Pons (tissue), 1 donor: ENCODE data around the gene ZNF689.
A peak's percentile ranks its signal among the peaks of the same experiment; 100 is the strongest.
"Not testable (repeated sequence)": the region's sequence is repeated elsewhere in the genome, so short reads cannot be mapped to it uniquely, and the experiment has no call there.

Experiments used
- DNase-seq: peaks from one replicate; pipeline ENCODE4 v3.0.0-alpha.2; 2016; ENCODE audit warnings: low spot score

The ZNF689 gene

GRCh38 chr16:30636599-30636998 lies 26.4 kb upstream of the ZNF689 start:
- DNase-seq: no peak

GRCh38 chr16:30633526-30633925 lies 23.3 kb upstream of the ZNF689 start:
- DNase-seq: no peak

- DNase-seq: not testable (repeated sequence)
Measured at GRCh38 chr16:30632454-30632853, 22.3 kb upstream of the ZNF689 start.

DNA sequence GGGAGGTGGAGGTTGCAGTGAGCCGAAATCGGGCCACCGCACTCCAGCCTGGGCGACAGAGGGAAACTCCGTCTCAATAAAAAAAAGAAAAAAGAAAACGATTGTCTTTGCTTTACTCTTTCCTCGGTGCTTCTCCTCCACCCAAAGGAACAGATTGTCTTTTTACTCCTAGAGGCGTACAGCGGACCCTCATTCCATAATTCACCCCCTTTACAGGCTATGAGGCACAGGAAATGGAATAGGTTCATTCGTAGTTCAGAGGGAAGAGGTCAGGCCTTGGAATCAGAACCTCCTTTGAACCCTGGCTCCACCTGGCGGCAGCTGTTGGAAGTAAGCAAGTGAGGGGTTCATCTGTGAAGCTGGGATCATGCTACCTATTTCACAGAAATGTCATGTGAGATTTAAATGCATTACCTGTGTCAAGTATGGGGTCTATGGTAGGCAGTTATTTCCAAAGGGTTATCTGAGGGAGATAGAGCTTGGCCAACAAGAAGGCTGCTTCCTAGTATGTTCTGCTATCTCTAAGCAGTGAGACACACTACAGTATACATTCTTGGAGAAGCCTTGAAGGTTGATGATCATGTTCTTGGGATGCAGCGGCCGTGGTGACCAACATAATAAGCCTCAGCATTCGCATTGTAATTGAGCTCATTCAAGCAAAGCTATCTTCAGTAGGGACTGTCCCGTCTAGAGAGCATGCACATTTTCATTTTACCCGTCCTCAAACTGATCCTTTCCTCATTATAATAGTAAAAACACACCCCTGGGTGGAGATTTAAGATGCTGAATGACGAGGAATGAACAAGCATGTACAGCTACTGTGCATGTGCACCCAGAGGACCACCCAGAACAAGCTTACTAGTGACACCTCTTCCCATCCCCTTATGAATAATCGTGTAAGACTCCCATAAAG lies 18.7 kb upstream of the ZNF689 start:
- peak; percentile 91 for DNase-seq

DNA sequence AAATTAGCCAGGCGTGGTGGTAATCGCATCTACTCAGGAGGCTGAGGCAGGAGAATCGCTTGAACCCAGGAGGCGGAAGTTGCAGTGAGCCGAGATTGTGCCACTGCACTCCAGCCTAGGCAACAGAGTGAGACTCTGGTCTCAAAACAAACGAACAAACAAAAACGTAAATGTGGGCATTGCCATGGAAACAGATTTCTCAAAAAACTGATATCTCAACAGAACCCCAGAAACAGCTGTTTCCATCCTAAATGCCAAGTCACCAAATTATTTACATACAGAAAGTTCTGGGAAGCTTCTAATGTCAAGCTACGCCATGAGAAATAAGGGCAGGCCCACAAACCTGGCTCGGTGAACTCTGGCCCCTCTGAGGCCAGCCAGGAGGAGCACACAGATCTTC lies 16.0 kb upstream of the ZNF689 start:
- DNase-seq: no peak

DNA sequence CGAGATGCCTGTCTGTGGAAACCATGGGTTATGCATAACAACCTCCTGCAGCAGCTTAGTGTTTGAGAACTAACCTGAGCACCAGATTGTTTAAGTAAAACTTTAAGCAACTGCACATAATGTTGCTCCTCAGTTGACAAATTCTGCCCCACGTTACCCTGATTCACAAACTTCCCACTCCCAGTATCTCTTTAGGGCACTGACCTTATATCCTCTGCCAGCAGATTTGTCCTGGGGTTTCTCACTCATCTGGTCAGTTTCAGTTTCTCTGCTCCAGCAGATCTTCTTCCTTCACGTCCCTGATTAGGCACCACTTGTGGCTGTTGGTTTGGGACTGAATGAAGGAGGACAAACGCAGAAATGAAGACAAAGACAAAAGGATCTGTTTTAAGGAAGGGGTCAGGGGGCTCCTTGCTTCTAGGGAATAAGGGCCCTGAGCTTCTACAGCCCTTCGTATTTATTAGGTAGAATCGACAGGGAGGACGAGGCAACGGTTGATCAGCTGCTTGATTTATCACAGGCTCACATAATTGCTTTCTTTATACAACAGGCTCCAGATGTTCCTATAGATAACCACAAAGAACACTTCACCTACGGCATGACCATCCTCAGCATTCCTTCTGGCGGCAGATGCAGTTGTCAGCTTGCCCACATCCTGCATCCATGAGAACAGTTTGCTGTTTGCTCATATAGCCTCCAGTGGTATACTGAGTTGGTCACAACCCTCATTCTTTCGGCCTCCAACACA lies 13.5 kb upstream of the ZNF689 start:
- DNase-seq: no peak

- DNase-seq: no peak
Measured at GRCh38 chr16:30622455-30623032, 12.4 kb upstream of the ZNF689 start.

DNA sequence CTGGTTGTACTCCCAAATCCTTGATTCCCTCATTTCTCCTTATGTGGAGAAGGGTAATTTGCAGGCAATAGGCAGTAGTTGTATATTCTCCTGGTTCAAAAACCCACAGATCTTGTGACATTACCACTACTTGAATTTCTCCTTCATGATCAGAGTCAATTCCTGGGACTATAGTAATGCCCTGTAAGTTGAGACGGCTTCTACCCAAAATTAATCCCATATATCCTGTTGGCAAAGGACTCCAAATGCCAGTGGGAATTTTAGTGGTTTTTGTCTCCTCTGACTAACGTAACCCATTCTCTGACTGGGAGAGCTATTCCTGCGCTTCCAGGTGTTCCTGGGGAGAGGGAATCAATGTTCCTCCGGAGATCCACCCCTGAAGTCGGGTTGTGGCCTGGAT lies 11.6 kb upstream of the ZNF689 start:
- DNase-seq: no peak

GRCh38 chr16:30620169-30620568 lies 10.0 kb upstream of the ZNF689 start:
- DNase-seq: no peak

- DNase-seq: no peak
Measured at GRCh38 chr16:30619638-30620037, 9.4 kb upstream of the ZNF689 start.

DNA sequence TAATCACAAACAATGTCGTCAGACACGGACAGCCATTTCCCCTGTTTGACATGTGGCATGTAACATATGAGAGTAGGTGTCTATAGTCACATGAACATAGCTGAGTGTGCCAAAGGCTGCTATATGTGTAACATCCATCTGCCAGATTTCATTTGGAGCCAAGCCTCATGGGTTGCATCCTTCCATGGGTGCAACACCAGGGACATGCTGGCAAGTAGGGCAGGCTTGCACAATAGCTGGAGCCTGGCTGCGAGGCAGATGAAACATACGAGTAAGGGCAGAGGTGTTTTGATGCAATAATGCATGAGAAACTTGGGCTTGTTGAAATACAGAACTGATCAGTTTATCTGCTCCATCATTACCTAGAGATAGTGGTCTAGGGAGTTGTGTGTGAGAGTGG lies 9.0 kb upstream of the ZNF689 start:
- DNase-seq: no peak

DNA sequence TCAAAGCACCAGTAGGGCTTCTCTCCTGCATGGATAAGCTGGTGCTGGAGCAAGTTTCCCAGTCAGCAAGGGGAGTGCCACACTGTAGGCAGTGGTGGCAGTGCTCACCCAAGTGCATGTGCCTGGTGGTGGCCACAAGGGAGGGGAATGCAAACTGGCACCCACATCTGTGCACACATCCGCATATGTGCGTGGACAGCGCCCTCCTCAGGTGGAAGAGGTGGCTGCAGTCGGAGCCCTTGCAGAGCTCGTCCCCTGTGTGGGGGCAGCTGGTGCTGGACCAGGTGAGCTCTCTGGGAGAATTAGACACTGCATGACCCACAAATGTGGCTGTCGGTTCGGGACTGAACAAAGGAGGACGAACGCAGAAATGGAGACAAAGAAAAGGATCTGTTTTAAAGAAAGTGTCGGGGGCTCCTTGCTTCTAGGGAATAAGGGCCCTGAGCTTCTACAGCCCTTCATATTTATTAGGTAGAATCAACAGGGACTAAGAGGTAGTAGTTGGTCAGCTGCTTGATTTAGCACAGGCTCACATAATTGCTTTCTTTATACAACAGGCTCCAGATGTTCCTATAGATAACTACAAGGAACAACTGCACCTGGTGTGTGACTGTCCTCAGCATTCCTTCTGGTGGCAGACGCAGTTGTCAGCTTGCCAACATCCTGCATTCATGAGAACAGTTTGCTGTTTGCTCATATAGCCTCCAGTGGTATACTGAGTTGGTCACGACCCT lies 5.3 kb upstream of the ZNF689 start:
- DNase-seq: peak; percentile 46

DNA sequence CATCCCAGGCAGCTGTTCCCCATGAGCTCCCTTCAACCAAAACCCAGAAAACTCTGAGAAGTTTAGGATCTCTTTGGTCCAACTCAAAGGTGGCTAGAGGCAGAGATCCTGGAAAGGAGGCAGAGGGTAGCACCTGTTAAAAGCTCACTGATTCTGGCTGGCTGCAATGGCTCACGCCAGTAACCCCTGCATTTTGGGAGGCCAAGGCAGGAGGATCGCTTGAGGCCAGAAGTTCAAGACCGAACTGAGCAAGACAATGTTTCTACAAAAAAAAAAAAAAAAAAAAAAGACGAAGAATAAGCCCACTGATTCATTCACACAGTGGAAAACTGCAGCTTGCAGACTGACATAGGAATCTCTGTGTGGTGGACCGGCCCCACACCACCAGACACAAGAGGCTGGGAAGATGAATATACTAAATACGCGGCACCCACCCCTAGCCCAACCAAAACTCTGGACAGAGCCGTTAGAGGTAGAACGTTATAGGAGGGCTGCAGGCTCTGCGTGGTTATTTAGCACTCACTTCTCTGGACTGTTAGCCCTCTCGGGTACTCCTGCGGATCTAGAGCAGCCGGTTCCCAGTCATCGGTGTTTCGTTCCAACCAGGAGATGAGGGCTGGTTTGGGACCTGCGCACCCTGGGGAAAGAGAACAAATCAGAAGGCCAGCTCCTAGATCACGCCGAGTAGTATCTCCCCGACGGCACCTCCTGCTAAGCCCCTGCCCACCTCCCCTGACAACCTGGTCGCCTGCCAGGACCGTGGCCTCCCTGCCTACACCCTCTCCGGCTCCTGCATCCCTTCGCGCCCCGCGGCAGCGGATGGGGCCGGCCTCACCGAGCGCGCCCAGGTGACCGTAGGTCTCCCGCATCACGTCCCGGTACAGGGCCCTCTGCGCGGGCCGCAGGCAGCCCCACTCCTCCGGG lies 925 bp downstream of the ZNF689 start:
- no peak for DNase-seq

- DNase-seq: no peak
Measured at GRCh38 chr16:30606004-30606403, 4.2 kb downstream of the ZNF689 start.

- peak; percentile 43 for DNase-seq
Measured at GRCh38 chr16:30605158-30605557, 5.0 kb downstream of the ZNF689 start.

DNA sequence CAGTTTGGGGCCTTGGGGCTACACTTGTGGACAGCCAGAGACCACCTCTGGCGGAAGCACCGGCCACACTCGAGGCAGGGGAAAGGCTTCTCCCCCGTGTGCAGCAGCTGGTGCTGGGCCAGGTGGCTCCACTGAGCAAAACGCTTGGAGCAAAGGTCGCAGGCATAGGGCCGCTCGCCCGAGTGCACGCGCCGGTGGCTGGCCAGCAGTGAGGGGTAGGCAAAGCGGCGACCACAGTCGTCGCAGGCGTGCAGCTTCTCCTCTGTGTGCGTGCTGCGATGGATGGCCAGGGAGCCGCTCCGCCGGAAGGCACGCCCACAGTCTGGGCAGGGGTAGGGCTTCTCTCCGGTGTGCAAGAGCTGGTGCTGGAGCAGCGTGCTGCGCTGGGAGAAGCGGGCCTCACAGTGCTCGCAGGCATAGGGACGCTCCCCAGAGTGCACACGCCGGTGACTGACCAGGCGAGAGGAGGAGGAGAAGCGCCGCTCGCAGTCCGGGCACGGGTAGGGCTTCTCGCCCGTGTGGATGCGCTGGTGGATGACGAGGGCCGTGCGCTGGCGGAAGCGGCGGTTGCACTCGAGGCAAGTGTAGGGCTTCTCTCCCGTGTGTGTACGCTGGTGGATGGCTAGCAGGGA lies 5.8 kb downstream of the ZNF689 start:
- no peak for DNase-seq

- no peak for DNase-seq
Measured at GRCh38 chr16:30603945-30604315, 6.3 kb downstream of the ZNF689 start.

DNA sequence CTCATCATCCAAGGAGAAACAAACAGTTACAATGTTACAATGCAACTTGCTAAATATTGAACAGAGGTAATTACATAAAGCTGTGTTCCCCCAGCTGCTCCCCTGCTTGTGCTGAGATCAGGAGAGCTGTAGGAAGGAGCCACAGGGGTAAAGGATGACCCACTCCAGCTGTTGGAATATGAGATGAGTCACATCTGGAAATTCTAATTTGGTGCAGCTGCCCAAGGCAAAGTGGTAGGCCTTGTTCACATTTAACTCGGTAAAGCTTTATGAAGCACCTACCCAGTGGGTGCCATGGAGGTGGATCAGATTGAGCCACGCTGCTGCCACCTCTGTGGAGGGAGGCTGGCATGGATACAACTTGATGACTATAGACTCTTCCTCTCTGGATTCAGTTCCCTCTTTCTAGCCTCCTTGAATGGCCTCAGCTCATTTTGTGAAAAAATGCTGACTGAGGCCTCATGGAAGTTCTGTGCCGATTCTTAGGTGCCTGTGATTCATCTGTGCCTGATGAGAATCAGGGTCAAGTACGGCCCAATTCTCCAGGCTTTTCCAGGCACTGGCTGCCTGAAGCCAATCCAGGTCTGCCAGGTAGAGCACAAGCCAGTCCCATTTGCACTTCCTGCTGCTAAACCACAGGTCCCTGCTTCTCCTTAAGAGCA lies 7.4 kb downstream of the ZNF689 start:
- peak; percentile 51 for DNase-seq

DNA sequence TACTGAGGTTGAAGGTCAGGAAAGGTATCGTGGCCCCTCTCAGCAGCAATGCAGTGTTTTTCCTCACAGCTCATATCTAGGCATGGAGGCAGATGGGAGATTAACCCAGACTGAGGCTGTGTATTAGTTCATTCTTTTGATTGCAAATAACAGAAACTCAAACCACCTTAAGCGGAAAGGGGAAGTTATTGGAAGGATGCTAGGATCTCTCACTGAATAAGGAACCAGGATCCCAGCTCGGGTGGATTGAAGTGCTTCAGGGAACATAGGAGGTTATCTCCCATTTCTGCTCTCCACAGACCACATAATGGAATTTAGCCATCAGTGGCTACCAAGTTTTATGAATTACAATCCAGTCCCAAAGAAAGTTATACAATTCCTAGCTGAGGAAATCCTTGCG lies 8.2 kb downstream of the ZNF689 start:
- DNase-seq: no peak

GRCh38 chr16:30600929-30601328 lies 9.3 kb downstream of the ZNF689 start:
- no peak for DNase-seq
